Uterus (tissue), 4 donors: Measurements from ENCODE around the gene HGFAC. TPM values are rescaled to one million over a fixed set of nuclear protein-coding genes. Genes with fewer than 3 reads are reported as not detected.

Experiments
- DNase-seq, 2 donors: peaks; one replicate each; pipeline ENCODE4 v3.0.0-alpha.2; 2019 to 2020
- H3K27ac ChIP-seq, 2 donors: fragments of 200-600 bp; sonication (generic); 1 replicate in 1 of 2; 2 replicates in 1 of 2; pipeline ENCODE4 v1.5.1; 2016 to 2018
- H3K27me3 ChIP-seq, 2 donors: fragments of 200-600 bp; sonication (generic); one replicate each; pipeline ENCODE4 v1.5.1; 2018 to 2019; ENCODE audit warnings: control low read depth in 1 of 2
- H3K36me3 ChIP-seq, 2 donors: fragments of 200-600 bp; sonication (generic); one replicate each; pipeline ENCODE4 v1.5.1; 2019; ENCODE audit warnings: control low read depth in 1 of 2
- H3K4me1 ChIP-seq, 2 donors: fragments of 200-600 bp; sonication (generic); one replicate each; pipeline ENCODE4 v1.5.1; 2018 to 2019; ENCODE audit warnings: control low read depth in 1 of 2
- H3K4me3 ChIP-seq, 2 donors: fragments of 200-600 bp; sonication (generic); 1 replicate in 1 of 2; 2 replicates in 1 of 2; pipeline ENCODE4 v1.5.1; 2018 to 2019; ENCODE audit warnings: mild to moderate bottlenecking in 1 of 2
- H3K9me3 ChIP-seq, 2 donors: fragments of 200-600 bp; sonication (generic); one replicate each; pipeline ENCODE4 v1.5.1; 2019; ENCODE audit warnings: control low read depth in 1 of 2
- POLR2A ChIP-seq, 2 donors: fragments of 450-650 bp; IDR thresholded peaks; one replicate each; pipeline ENCODE4 v1.6.1; 2016; ENCODE audit warnings: antibody characterized with exemption in 2 of 2, mild to moderate bottlenecking in 1 of 2, moderate library complexity in 1 of 2
- intact Hi-C: fragments of 100-400 bp; cut with DNase I; formaldehyde crosslinking; loops from one replicate; pipeline ENCODE4 v1.15.1; 2023; ENCODE audit warnings: low total_unique reads
- total RNA-seq, 4 donors: library from RNA; depleted of rRNA in 3 of 4; stranded (reverse); fragments of >200 nt in 3 of 4; gene quantifications; one replicate each; pipeline versions ENCODE4 v1.1.0 to v1.2.4, GENCODE V29; 2014 to 2023
- TF ChIP-seq, protein P1 (sequence below), 4 experiments: fragments of 200-600 bp in 2 of 4; fragments of 450-650 bp in 2 of 4; sonication (generic) in 2 of 4; IDR thresholded peaks; one replicate each; pipeline ENCODE4 v1.5.1; 2016 to 2019; ENCODE audit warnings: antibody characterized with exemption in 4 of 4, mild to moderate bottlenecking in 2 of 4, moderate library complexity in 1 of 4
- donor health status: DM: yes; HTN: yes; CAD: no.

Gene HGFAC
- total RNA-seq, 4 donors from 2014 or later = 0.28 to 3.1 TPM; not detected in 2

GRCh38 chr4:3461515-3462291 is 19.9 kb downstream of the HGFAC start:
- no peaks in the 10 kb centered on the region for H3K9me3 ChIP-seq
- intact Hi-C loops = no loop called here
- H3K4me1 ChIP-seq = peaks cover 0 to 4% of the 10 kb centered on the region in 2 donors
- no peak overlapping the region for H3K27ac ChIP-seq
- DNase-seq = no peak
- H3K27me3 ChIP-seq = no peaks in the 10 kb centered on the region
- H3K4me3 ChIP-seq = no peak overlapping the region
- TF ChIP-seq, protein P1, sequence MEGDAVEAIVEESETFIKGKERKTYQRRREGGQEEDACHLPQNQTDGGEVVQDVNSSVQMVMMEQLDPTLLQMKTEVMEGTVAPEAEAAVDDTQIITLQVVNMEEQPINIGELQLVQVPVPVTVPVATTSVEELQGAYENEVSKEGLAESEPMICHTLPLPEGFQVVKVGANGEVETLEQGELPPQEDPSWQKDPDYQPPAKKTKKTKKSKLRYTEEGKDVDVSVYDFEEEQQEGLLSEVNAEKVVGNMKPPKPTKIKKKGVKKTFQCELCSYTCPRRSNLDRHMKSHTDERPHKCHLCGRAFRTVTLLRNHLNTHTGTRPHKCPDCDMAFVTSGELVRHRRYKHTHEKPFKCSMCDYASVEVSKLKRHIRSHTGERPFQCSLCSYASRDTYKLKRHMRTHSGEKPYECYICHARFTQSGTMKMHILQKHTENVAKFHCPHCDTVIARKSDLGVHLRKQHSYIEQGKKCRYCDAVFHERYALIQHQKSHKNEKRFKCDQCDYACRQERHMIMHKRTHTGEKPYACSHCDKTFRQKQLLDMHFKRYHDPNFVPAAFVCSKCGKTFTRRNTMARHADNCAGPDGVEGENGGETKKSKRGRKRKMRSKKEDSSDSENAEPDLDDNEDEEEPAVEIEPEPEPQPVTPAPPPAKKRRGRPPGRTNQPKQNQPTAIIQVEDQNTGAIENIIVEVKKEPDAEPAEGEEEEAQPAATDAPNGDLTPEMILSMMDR (IDR thresholded peaks at IDR 0.05) = no peak
- TF ChIP-seq POLR2A (IDR thresholded peaks at IDR 0.05) = no peak
- no peaks in the 10 kb centered on the region for H3K36me3 ChIP-seq

- no peak overlapping the region for H3K27ac ChIP-seq
- DNase-seq = no peak
- intact Hi-C loops = no loop called here
- H3K36me3 ChIP-seq = no peaks in the 10 kb centered on the region
- H3K4me1 ChIP-seq = peaks cover 0 to 4% of the 10 kb centered on the region in 2 donors
- no peak overlapping the region for H3K4me3 ChIP-seq
- H3K9me3 ChIP-seq = no peaks in the 10 kb centered on the region
- H3K27me3 ChIP-seq = no peaks in the 10 kb centered on the region
- no peak for TF ChIP-seq POLR2A (IDR thresholded peaks at IDR 0.05)
- TF ChIP-seq, protein P1 (IDR thresholded peaks at IDR 0.05) = no peak
Observed at GRCh38 chr4:3462321-3462789, 20.6 kb downstream of the HGFAC start.

DNA sequence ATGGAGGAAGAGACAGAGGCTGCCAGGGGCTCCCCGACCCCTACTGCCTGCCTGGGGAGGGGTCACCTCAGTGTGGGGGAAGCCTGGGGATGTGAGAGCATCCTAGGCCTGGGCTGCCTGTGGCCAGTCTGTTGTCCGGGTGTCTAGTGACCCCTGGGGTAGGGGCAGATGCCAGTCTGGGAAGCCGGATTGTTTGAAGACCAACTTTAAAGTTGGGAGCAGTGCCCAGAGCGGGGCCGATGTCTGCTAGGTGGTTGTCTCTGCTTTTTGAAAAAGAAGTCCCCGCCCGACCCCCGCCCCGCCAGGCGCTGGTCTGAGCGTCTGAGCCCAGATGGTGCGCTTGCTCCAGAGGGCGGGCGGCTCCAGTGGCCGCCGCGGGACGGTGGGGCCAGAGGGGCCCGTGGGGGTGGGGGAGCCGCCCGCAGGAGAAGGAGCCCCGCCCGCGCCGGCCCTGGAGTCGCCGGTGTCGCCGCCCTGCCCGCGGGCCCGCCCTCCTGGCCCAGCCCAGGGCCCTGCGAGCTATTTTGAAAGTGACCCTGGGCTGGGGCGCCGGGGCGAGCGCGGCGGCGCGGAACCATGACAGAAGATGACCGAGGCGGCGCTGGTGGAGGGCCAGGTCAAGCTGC is 21.1 kb downstream of the HGFAC start, which contains the start of gene DOK7:
DOK7 (plus strand) TSS at position 517 of the 626 bp plus-strand sequence; CDS start at position 587, 70 bp downstream.
- H3K4me1 ChIP-seq = peaks cover 0 to 4% of the 10 kb centered on the region in 2 donors
- H3K4me3 ChIP-seq = peak within 1 kb of the TSS in 1 of 2 donors; percentile 27
- no peak for DNase-seq
- H3K27ac ChIP-seq = no peak within 1 kb of the TSS
- intact Hi-C loops = no loop called here
- no peaks in the 10 kb centered on the region for H3K36me3 ChIP-seq
- H3K27me3 ChIP-seq = no peaks in the 10 kb centered on the region
- H3K9me3 ChIP-seq = no peaks in the 10 kb centered on the region
- TF ChIP-seq POLR2A (IDR thresholded peaks at IDR 0.05) = no peak
- TF ChIP-seq, protein P1 (IDR thresholded peaks at IDR 0.05) = no peak

- intact Hi-C loops = no loop called here
- no peak for DNase-seq
- peak overlapping the region in 1 of 2 donors; percentile 27 for H3K4me3 ChIP-seq
- peaks cover 0 to 4% of the 10 kb centered on the region in 2 donors for H3K4me1 ChIP-seq
- H3K9me3 ChIP-seq = no peaks in the 10 kb centered on the region
- no peaks in the 10 kb centered on the region for H3K36me3 ChIP-seq
- H3K27ac ChIP-seq = no peak overlapping the region
- TF ChIP-seq, protein P1 (IDR thresholded peaks at IDR 0.05) = no peak
- no peak for TF ChIP-seq POLR2A (IDR thresholded peaks at IDR 0.05)
- no peaks in the 10 kb centered on the region for H3K27me3 ChIP-seq
Observed at GRCh38 chr4:3463556-3464348, 22.0 kb downstream of the HGFAC start.
